ENCODE measurements around the gene TUG1.

TUG1 gene

GRCh38 chr22:31019191-31019930 lies 50.3 kb downstream of the TUG1 start:
- FAIRE-seq, result no peak

DNA sequence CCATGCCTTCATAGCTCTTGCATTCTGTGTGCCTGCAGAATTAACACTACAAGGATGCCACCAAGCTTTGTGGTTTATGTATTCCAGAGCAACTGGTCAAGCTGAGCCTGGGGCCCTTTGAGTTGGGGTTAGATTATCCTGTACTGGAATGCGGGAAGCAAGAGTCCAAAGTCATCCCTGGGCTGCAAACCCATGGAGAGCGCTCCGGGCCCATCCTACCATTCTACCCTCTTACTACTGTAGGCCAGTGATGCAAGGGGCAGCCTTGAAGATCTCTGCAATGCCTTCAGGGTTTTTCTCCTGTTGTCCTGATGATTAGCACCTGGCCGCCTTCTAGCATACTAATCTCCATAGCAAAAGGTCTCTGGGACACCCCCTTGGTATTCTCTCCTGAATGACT lies 51.3 kb downstream of the TUG1 start:
- no peak for FAIRE-seq

DNA sequence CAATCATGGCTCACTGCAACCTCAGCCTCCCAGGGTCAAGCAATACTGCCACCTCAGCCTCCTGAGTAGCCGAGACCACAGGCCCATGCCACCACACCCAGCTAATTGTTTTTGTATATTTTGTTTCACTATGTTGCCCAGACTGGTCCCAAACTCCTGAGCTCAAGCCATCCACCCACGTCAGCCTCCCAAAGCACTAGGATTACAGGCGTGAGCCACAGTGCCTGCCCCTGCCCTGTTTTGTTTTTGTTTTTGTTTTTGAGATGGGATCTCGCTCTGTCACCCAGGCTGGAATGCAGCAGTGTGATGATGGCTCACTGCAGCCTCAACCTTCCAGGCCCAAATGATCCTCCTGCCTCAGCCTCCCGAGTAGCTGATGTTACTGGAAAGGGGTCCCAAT lies 53.5 kb downstream of the TUG1 start:
- FAIRE-seq, result no peak
